Neural progenitor cell (in vitro differentiated cells): ENCODE data around the gene AMELX. TPM values are rescaled to one million over a fixed set of nuclear protein-coding genes. Genes with fewer than 3 reads are reported as not detected.
A peak's percentile ranks its signal among the peaks of the same experiment; 100 is the strongest.

Experiments used
- DNase-seq: peaks from one replicate; pipeline ENCODE4 v3.0.0-alpha.2; 2016; ENCODE audit warnings: low spot score
- H2AFZ ChIP-seq: fragments of 200-600 bp; sonication (generic); replicated peaks from 2 replicates; pipeline ENCODE4 v1.6.1; 2016; ENCODE audit warnings: antibody characterized with exemption
- H3F3A ChIP-seq: fragments of 200-600 bp; sonication (generic); 2 replicates; pipeline ENCODE4 v1.6.1; 2016; ENCODE audit warnings: antibody characterized with exemption, low read depth
- H3K27ac ChIP-seq: fragments of 200-600 bp; sonication (generic); 2 replicates; pipeline ENCODE4 v1.5.1; 2016; ENCODE audit warnings: mild to moderate bottlenecking
- H3K27me3 ChIP-seq: fragments of 200-600 bp; sonication (generic); 2 replicates; pipeline ENCODE4 v1.6.1; 2016; ENCODE audit warnings: mild to moderate bottlenecking, moderate library complexity
- H3K36me3 ChIP-seq: fragments of 200-600 bp; sonication (generic); 2 replicates; pipeline ENCODE4 v1.5.1; 2016
- H3K4me1 ChIP-seq: fragments of 200-600 bp; sonication (generic); 2 replicates; pipeline ENCODE4 v1.6.1; 2016; ENCODE audit warnings: mixed run types
- H3K4me2 ChIP-seq: fragments of 200-600 bp; sonication (generic); 2 replicates; pipeline ENCODE4 v1.6.1; 2016
- H3K4me3 ChIP-seq: fragments of 200-600 bp; sonication (generic); 2 replicates; pipeline ENCODE4 v1.5.1; 2016
- H3K79me2 ChIP-seq: fragments of 200-600 bp; sonication (generic); 2 replicates; pipeline ENCODE4 v1.6.1; 2016; ENCODE audit warnings: low read depth
- H3K9ac ChIP-seq: fragments of 200-600 bp; sonication (generic); 2 replicates; pipeline ENCODE4 v1.6.1; 2016
- H3K9me3 ChIP-seq: fragments of 200-600 bp; sonication (generic); 2 replicates; pipeline ENCODE4 v1.5.1; 2016; ENCODE audit warnings: low read depth
- H4K20me1 ChIP-seq: fragments of 200-600 bp; sonication (generic); 2 replicates; pipeline ENCODE4 v1.6.1; 2016; ENCODE audit warnings: low read depth
- H3K27ac Mint-ChIP-seq: 3 replicates; pipeline ENCODE4 v1.8.0; 2021; ENCODE audit warnings: mixed read lengths
- H3K27me3 Mint-ChIP-seq: 2 replicates; pipeline ENCODE4 v1.8.0; 2022; ENCODE audit warnings: low read depth, mild to moderate bottlenecking, inconsistent platforms, moderate library complexity, mixed read lengths; ENCODE audit not compliant: insufficient read depth
- H3K36me3 Mint-ChIP-seq: 3 replicates; pipeline ENCODE4 v1.8.0; 2021; ENCODE audit warnings: mixed read lengths
- H3K4me1 Mint-ChIP-seq: 3 replicates; pipeline ENCODE4 v1.8.0; 2021; ENCODE audit warnings: mixed read lengths
- H3K4me3 Mint-ChIP-seq: 3 replicates; pipeline ENCODE4 v1.8.0; 2021; ENCODE audit warnings: mild to moderate bottlenecking, moderate library complexity, mixed read lengths
- H3K9me3 Mint-ChIP-seq: 3 replicates; pipeline ENCODE4 v1.8.0; 2020; ENCODE audit warnings: mixed read lengths
- CTCF ChIP-seq: fragments of 200-600 bp; sonication (generic); IDR thresholded peaks from 2 replicates; pipeline ENCODE4 v1.5.1; 2017; ENCODE audit warnings: antibody characterized with exemption, mild to moderate bottlenecking
- EZH2 ChIP-seq: fragments of 200-600 bp; sonication (generic); IDR thresholded peaks from 2 replicates; pipeline ENCODE4 v1.6.1; 2017; ENCODE audit warnings: antibody characterized with exemption, mild to moderate bottlenecking, moderate library complexity
- EZH2phosphoT487 ChIP-seq: fragments of 200-600 bp; sonication (generic); IDR thresholded peaks from 2 replicates; pipeline ENCODE4 v1.6.1; 2017; ENCODE audit warnings: antibody characterized with exemption
- total RNA-seq: library from RNA; depleted of rRNA; stranded (reverse); fragments of >200 nt; gene quantifications from 2 replicates; pipeline ENCODE4 v1.2.3, GENCODE V29; 2015; ENCODE audit warnings: low replicate concordance

Gene AMELX
- total RNA-seq, 1 donor from 2014 or later: not detected

DNA sequence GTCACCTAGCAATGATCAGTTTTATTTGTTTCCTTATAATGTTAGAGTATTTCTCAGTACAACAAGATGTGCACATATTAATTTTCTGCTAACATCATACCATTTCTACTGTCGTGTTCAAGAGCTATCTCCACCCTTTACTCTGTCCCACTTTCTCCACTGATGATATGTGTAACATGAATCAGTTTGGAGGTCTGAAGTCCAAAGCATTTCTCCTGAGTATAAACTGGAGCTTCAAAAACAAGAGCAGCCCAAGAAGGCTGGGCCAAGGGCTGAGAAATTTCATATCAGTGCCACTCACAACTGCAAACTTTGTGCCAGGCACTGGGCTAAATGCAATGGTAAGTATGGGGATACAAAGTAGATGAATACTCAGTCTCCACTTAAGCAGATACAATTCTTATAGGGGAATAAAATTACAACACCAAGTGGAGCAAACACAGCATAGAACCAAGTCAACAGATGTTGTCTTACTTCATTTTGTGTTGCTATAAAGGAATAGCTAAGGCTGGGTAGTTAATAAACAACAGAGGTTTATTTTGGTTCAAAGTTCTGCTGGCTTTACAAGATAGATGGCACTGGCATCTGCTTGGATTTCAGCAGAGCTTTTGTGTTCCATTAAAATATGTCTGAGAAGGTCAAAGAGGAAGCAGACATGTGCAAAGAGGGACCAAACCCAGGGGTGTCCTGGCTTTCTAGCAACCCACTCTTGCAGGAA is 44.2 kb downstream of the AMELX start:
- no peak overlapping the region for H3K4me2 ChIP-seq
- H3K36me3 ChIP-seq: no peaks in the 10 kb centered on the region
- H3K79me2 ChIP-seq: no peaks in the 10 kb centered on the region
- no peaks in the 10 kb centered on the region for H3K4me1 ChIP-seq
- TF ChIP-seq EZH2phosphoT487 (no peak), EZH2 (no peak), CTCF (no peak)
- no peaks in the 10 kb centered on the region for H3K9me3 ChIP-seq
- Mint-ChIP-seq H3K4me3 (no peak overlapping the region), H3K4me1 (peaks cover 12% of the 10 kb centered on the region), H3K36me3 (no peaks in the 10 kb centered on the region), H3K9me3 (peaks cover 7% of the 10 kb centered on the region), H3K27me3 (no peaks in the 10 kb centered on the region), H3K27ac (no peak overlapping the region)
- no peaks in the 10 kb centered on the region for H4K20me1 ChIP-seq
- DNase-seq: no peak
- H2AFZ ChIP-seq: no peak overlapping the region
- H3K27ac ChIP-seq: no peak overlapping the region
- H3K9ac ChIP-seq: no peak overlapping the region
- no peaks in the 10 kb centered on the region for H3K27me3 ChIP-seq
- H3F3A ChIP-seq: no peaks in the 10 kb centered on the region
- H3K4me3 ChIP-seq: no peak overlapping the region

GRCh38 chrX:11341274-11342201 is 48.3 kb downstream of the AMELX start:
- no peak overlapping the region for H3K27ac ChIP-seq
- H3K27me3 Mint-ChIP-seq: no peaks in the 10 kb centered on the region
- no peak overlapping the region for H3K4me2 ChIP-seq

DNA sequence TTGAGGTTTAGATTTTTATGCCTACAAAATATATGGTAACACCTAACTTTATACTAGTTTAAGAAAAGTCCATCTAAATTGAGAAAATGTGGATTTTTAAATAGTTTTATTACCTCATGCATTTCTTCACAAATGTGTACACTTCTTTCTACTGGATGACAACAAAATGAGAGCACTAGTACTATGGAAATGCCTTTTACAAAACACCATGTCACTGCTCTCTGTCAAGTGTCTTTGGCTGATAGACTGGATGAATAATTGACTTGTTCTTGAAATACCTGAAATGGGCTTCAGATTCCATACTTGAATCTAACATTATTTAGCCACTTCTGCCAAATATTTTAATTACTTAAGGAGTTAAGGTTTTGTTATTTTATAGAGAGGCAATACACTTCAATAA is 49.5 kb downstream of the AMELX start:
- H3K36me3 Mint-ChIP-seq: no peaks in the 10 kb centered on the region
- H3K79me2 ChIP-seq: no peaks in the 10 kb centered on the region
- H3K27ac Mint-ChIP-seq: no peak overlapping the region
- no peaks in the 10 kb centered on the region for H3K9me3 ChIP-seq
- H2AFZ ChIP-seq: no peak overlapping the region
- no peaks in the 10 kb centered on the region for H3K36me3 ChIP-seq
- H3K4me1 Mint-ChIP-seq: peaks cover 19% of the 10 kb centered on the region
- peaks cover 9% of the 10 kb centered on the region for H3K9me3 Mint-ChIP-seq
- H3K27ac ChIP-seq: no peak overlapping the region
- H3K4me2 ChIP-seq: no peak overlapping the region
- no peaks in the 10 kb centered on the region for H3K27me3 ChIP-seq
- no peaks in the 10 kb centered on the region for H4K20me1 ChIP-seq
- H3F3A ChIP-seq: no peaks in the 10 kb centered on the region
- H3K9ac ChIP-seq: no peak overlapping the region
- DNase-seq: no peak
- no peaks in the 10 kb centered on the region for H3K27me3 Mint-ChIP-seq
- no peak overlapping the region for H3K4me3 Mint-ChIP-seq
- H3K4me1 ChIP-seq: no peaks in the 10 kb centered on the region
- no peak overlapping the region for H3K4me3 ChIP-seq
- TF ChIP-seq EZH2: no peak
- no peak for TF ChIP-seq EZH2phosphoT487
- TF ChIP-seq CTCF: no peak

More at GRCh38 chrX:11341274-11342201, 48.3 kb downstream of the AMELX start:
- H3K36me3 Mint-ChIP-seq: no peaks in the 10 kb centered on the region
- DNase-seq: no peak
- H3K27ac Mint-ChIP-seq: peak overlapping the region; percentile 26
- Histone ChIP-seq H2AFZ (no peak overlapping the region), H3F3A (no peaks in the 10 kb centered on the region), H4K20me1 (no peaks in the 10 kb centered on the region), H3K79me2 (no peaks in the 10 kb centered on the region), H3K36me3 (no peaks in the 10 kb centered on the region), H3K27me3 (no peaks in the 10 kb centered on the region), H3K9me3 (no peaks in the 10 kb centered on the region), H3K4me3 (no peak overlapping the region), H3K9ac (no peak overlapping the region), H3K4me1 (no peaks in the 10 kb centered on the region)
- peak overlapping the region; percentile 11 for H3K4me3 Mint-ChIP-seq
- TF ChIP-seq EZH2 (no peak), EZH2phosphoT487 (no peak), CTCF (no peak)
- peaks cover 19% of the 10 kb centered on the region for H3K4me1 Mint-ChIP-seq
- peaks cover 9% of the 10 kb centered on the region for H3K9me3 Mint-ChIP-seq
